Epidermal melanocyte (primary cell): ENCODE data around the gene PDK1.
"Not testable (repeated sequence)": the region's sequence is repeated elsewhere in the genome, so short reads cannot be mapped to it uniquely, and the experiment has no call there.

Experiments used
- DNase-seq: peaks from one replicate; pipeline ENCODE4 v3.0.0; 2011; ENCODE audit warnings: low spot score; ENCODE audit not compliant: insufficient read length

The PDK1 gene

DNA sequence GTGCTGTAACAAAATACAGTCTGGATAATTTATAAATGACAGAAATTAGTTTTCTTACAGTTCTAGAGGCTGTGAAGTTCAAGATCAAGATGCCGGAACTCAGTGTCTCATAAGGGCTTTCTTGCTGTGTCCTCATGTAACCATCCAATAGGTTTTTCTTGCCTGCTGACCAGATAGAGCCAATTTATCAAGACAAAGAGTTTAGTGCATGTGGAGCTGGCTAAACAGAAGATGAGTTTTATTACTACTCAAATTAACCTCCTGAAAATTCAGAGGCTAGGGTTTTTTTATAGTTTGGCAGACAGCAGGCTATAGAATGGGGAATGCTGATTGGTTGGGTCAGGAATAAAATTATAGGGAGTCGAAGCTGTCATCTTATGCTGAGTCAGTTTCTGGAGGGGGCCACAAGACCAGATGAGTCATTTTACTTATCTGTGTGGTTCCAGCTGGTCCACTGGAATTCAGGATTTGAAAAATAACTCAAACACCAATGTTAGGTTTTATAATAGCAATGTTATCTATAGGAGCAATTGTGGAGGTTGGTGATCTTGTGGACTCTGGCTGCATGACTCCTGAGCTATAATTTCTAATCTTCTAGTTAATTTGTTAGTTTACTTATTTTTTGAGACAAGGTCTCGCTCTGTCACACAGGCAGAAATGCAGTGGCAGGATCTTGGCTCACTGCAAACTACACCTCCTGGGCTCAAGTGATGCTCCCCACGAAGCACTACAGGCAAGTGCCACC lies 3.2 kb upstream of the PDK1 start:
- no peak for DNase-seq

DNA sequence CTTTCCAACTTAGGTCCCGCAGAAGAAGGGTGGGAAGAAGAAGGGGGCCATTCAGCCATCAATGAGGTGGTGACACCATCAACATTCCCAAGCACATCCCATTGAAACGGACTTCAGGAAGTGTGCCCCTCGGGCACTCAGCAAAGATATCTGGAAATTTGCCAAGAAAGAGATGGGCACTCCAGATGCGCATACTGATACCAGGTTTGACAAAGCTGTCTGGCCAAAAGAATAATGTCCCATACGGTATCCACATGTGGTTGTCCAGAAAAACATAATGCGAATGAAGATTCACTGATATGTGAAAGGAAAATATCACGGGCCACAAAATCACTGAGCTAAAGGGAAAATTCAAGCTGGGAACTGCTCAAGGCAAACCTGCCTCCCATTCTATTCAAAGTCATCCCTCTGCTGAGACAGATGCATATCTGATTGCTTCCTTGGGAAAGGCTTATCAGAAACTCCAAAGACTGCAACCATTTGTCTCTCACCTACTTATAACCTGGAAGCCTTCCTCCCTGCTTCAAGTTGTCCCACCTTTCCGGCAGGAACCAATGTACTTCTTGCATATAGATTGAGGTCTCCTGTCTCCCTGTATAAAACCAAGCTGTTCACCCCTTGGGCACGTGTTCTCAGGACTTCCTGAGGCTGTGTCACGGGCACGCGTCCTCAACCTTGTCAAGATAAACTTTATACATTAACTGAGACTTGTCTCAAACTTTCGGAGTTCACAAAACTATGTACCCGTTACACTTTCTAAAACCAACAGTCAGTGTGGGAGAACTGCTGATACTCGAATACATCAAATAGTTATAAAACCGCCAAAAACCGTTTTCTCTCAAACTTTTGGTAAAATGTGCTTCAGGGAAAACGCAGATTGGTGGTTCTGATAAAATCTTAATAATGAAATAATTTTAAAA lies 1.3 kb upstream of the PDK1 start:
- no peak for DNase-seq

DNA sequence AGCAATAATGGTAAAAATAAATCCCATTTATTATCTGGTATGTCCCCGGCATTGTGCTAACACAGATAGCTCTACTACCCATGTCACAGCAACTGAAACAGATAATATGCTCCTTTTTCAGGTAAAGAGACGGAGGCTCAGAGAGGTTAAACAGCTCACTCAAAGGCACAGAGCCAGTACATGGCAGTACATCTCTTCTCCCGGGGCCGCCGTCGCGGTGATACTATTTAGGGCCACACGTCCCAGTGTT lies 693 bp upstream of the PDK1 start:
- no peak for DNase-seq

DNA sequence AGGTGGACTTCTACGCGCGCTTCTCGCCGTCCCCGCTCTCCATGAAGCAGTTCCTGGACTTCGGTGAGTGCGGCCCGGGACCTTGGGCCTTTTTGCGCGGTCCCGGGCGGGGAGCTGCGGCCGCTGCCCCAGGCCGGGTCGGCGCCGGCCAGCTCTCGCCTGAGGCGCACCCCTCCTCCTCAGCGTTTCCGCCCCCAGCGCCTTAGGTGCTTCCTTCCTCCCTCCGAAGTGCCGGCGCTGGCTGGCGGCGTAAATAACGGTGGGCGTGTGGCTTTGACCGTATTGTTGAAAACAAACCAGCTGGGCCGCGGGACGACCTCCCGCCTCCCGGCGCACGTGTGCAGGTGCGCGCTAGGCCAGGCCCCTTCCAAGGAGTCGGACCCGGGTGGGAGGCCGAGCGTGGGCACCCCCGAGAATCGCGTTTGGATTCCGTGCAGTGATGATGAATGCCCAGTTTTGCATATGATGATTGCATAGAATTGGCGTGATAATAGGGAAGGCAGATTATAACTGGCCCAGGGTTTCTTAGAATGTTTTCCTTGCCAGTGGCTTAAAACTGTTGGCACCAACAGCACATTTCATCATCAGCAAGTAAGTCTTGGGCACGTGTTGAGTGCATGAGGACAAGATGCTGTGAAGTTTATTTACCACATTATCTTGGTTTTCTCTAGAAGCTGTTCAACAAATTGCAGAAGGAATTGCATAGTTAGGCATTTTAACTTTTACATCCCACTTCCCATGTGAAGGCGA lies 569 bp downstream of the PDK1 start:
- no peak for DNase-seq

DNA sequence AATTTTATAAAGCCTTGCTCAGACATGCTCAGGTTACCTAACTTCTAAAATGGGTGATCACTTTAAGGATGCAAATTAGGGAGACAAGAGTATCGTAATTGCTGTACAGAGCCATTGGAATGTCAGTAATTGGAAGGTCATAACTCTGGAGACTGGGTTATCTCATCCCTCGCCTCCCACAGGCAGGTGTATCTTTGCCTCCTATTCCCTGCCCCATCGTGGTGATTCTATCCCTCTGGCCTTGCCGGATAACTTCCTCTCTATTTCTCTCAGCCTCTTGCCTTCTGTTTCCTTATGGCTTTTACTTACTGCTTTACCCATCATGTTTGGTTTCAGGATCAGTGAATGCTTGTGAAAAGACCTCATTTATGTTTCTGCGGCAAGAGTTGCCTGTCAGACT lies 2.5 kb downstream of the PDK1 start:
- no peak for DNase-seq

DNA sequence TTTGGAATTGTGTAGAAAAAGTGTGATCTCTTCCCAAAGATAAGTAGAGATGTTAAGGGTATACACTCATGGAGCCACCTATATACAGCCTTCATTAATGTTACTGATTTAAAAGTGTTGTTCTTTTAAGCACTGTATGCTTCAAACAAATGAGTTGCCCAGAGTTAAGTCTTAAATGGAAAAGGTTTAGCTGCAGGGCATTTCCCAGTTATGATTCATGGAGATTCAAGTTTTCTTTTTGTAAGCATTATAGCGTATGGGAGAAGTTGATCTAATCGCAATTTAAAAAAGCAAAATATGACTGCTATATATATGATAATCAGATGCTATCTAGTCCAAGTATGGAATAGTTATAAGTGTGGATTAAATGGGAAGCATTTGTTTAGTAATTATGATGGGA lies 4.8 kb downstream of the PDK1 start:
- DNase-seq = no peak

DNA sequence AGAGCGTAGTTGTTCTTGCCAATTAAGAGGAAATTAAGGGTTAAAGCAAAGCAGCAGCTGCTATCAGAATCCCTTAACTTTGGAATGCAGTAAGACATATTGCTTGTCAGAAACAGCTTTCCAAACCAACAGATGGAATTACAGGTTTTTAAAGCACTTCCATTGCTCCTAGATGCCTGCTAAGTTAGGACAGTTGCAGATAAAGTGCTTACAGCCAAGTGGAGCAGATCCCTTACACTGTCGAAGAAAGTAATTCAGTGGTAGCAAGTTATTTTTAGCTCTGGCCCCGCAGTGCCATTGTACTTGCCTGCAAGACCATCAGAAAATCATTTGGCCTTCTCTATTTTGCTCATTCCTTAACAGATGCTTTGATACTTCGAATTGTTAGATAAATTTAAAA lies 5.4 kb downstream of the PDK1 start:
- DNase-seq = no peak

DNA sequence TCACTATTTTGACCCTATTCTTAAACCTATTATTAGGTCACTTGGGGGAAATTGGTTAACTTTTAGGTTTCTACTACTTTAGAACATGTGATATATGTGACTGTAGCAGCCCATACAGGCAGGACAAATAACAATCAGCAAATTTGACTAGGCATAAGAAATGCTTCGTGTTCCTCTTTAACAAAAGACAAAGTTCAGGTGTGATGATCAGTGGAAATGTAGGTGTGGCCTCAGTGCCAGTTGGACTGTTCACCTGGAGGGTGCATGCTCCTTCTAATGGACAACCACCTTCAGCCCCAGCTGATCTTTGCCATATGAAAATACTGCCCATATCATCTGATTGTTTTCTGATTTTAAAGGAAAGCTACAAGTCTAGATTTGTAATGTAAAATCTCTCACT lies 6.4 kb downstream of the PDK1 start:
- DNase-seq = no peak

DNA sequence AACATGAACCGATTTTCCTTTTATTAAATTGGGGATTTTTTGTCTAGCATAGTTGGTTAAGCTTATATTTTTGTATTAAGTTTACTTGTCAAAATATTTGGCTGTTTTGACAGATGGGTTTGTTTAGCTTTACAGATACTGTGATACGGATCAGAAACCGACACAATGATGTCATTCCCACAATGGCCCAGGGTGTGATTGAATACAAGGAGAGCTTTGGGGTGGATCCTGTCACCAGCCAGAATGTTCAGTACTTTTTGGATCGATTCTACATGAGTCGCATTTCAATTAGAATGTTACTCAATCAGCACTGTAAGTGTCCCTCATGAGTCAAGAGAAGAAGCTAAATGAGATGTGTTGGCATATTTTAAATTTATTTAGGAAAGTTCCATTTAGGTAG lies 8.5 kb downstream of the PDK1 start:
- DNase-seq = no peak

DNA sequence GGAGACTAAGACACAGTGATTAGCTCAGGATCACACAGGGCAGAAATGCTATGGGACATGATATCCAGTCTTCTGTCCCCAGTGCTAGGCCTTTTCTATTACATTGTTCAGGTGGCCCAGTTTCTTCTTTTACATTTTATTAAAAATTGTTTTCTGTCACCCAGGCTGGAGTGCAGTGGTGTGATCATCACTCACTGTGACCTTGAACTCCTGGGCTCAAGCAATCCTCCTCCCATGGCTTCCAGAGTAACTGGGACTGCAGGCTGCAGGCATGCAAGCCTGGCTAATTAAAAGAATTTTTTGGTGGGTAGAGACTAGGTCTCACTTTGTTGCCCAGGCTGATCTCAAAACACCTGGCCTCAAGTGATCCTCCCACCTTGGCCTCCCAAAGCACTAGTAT lies 15.4 kb downstream of the PDK1 start:
- DNase-seq = no peak

DNA sequence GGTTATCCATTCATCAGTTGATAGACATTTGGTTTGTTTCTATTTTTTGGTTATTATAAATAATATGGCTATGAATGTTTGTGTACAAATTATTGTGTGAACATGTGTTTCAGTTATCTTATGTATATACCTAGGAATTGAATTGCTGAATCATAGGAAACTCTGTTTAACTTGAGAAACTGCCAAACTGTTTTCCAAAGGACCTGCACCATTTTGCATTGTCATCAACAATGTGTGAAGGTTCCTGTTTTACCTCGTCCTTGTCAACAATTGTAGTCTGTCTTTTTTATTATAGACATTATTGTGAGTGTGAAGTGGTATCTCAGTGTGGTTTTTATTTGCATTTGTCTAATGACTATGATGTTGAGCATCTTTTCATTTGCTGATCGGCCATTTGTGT lies 17.1 kb downstream of the PDK1 start:
- no peak for DNase-seq

DNA sequence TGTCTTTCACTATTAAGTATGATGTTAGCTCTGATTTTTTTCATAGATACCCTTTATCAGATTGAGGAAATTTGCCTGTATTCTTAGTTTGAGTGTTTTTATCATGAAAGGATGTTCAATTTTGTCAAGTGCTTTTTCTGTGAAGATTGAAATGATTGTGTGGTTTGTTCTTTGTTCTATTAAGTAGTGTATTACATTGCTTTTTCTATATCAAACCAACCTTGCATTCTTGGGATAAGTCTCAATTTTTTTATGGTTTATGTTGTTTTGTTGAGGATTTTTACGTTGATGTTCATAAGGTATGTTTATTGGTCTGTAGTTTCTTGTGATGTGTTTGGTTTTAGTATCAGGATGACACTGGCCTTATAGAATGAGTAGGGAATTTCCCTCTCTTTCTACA lies 19.1 kb downstream of the PDK1 start:
- DNase-seq = no peak

DNA sequence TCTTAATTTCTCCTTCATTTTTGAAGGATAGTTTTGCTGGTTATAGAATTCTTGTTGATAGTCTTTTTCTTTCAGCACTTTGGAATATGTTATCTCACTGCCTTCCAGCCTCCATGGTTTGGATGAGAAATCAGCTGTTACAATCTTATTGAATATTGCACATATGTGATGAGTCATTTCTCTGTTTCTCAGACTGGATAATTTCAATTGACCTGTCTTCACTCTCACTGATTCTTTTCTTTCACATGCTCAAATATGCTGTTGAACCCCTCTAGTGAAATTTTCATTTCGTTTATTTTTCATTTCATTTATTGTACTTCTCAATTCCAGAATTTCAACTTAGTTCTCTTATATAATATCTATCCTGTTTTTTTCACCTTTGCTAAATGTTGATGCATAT lies 22.2 kb downstream of the PDK1 start:
- DNase-seq = no peak

DNA sequence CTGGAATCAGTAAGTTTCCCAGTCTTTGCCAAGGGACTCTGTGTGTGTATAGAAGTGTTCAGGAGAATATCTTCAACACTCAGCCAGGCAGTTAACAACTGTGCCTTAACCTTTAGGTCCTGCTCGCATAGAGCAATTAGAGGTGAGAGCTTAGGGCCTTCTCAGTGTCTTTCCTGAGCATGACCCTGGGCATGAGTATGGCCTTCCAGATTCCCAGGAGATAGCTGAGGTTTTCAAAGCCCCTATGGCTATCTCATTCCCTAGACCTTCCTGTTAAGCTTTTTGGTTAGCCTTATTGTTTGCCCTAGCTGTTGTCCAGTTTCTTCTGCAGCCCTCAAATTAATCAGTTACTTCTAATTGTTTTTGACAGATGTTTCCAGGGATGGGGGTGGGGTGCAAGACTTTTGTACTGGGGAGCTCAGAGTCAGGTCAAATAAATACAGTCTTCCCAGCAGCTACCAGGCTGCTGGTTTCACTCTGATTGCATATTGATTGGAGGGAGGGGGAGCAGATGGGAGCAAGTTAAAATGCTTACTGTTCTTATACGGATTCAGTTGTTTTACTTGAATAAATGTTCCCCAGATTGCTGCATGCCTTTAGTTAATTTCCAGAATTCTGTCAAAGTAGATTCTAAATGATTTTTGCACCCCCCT lies 23.1 kb downstream of the PDK1 start:
- DNase-seq = no peak

DNA sequence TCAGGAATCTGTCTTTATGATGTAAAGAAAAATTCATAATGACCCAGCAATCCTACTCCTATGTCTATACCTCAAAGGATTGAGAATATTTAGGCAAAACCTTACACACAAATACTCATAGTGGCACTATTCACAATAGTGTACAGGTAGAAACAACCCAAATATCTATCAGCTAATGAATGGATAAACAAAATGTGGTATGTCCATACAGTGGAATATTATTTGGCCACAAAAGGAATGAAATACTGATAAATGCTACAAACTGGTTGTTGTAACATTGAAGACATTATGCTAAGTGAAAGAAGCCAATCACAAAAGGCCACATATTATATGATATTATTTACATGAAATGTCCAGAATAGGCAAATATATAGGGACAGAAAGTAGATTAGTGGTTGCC lies 24.7 kb downstream of the PDK1 start:
- no peak for DNase-seq

DNA sequence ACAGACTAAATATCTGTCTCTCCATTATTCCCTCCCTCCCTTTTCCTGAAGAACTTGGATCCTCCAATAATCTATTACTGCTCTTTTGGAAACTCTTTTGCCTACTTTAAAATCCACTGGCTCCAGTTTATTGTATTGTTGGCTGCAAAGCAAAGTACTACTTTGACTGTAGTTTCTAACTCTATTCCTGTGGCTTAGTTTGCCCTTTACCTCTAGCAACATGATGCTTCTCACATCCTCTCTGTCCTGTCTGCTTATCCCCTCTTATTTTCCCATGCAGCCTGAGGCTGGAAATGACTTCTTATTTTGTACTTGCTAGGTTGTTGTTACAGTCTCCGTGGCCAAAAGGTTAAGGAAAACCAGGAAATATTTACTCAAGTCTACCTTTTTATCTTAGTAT lies 26.8 kb downstream of the PDK1 start:
- no peak for DNase-seq

DNA sequence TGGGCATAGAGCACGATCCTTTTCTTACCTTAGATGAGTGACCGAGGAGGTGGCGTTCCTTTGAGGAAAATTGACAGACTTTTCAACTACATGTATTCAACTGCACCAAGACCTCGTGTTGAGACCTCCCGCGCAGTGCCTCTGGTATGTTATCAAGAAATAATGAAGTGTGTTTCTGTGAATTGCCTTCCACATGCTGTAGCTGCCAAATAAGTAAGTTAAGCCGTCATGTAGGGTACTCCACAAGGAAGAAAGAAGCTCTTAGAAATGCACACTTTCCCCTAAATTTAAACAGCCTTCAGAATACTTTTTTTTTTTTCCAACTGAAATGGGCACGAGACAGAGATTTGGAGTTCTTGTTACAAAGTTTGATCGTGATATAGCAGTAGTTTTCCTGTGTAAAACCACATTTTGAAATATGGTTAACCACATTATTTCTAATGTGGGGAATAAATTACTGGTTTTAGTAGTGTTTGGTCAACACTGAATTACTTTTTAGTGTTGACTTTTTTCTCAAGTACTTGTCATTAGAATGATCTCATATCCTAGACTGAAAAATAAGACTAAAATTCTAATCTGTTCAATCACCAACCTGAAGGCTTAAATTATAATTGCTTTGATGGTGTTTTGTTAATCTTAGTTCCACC lies 30.5 kb downstream of the PDK1 start:
- no peak for DNase-seq

DNA sequence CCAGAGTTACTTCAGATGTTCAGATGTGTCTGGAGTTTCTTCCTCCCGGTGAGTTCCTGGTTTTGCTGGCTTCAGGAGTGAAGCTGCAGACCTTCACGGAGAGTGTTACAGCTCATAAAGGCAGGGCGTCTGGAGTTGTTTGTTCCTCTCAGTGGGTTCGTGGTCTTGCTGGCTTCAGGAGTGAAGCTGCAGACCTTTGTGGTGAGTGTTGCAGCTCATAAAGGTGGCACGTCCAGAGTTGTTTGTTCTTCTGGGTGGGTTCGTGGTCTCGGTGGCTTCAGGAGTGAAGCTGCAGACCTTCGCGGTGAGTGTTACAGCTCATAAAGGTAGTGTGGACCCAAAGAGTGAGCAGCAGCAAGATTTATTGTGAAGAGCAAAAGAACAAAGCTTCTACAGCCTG lies 31.3 kb downstream of the PDK1 start:
- DNase-seq = not testable (repeated sequence)

DNA sequence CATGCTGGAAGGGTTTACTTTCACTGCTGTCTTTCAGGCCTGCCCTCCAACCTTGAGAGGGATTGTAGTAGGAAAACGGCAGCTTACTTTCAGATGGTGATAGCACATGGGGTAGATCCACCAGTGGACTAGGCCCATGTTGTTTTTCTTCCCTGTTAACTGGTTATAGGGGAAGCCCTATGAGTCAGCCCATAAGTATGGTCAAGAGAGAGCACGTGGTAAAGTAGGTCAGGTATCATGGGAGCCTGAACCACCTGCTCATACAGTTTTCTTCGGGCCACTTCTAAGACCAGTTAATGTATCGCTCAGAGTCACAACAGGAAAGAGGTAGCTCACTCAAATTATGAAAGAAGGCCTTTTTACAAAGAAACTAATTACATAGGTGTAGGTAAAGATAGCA lies 33.0 kb downstream of the PDK1 start:
- DNase-seq = no peak

DNA sequence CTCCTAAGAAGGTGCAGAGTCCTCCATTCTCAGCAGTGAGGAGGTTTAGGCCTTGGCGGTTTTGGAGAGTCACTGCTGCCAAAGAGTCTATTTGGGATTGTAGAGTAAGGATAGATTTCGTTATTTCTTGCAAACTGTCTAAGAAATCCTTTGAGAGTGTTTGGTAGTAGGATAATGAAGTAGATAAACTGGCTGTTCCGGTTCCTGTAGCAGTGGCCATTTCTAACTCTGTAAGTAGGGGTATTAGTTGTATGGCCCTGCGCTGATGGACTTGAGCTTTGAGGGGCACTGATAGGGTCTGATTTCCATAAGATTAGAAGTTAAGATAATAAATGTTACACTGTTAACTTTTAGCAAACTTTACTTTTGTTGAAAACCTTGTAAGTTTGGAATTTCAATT lies 35.5 kb downstream of the PDK1 start:
- DNase-seq = not testable (repeated sequence)

DNA sequence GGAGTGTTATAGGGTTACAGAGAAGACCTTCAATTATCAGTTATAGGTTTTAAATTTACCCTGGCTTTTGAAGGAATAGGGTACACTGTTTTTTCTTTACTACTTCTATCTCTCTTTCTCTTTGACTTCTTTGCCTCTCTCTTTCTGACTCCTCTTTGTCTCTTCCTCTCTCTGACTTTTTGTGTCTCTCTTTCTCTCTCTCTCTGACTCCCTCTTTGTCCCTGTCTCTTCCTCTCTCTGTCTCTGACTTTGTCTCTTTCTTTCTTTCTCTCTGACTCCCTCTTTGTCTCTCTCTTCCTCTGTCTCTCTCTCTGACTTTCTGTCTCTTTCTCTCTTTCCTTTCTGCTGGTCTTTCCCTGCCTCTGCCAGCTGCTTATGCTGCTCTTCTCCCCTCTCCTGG lies 36.3 kb downstream of the PDK1 start:
- not testable (repeated sequence) for DNase-seq
